Naive thymus-derived CD8-positive, alpha-beta T cell (primary cell): ENCODE data around the gene COG4. TPM values are rescaled to one million over a fixed set of nuclear protein-coding genes. Genes with fewer than 3 reads are reported as not detected.
A peak's percentile ranks its signal among the peaks of the same experiment; 100 is the strongest.

ENCODE experiments used
- ATAC-seq, 2 donors: fragments of 150-1000 bp; cut with Tn5 transposase in 1 of 2; sonication (Bioruptor Pico), chemical (Tn5 transposase) in 1 of 2; 1 replicate in 1 of 2; 2 replicates in 1 of 2; pipeline ENCODE4 v1.10.0; 2021; ENCODE audit warnings: mild to moderate bottlenecking in 2 of 2, moderate library complexity in 2 of 2
- POLR2A ChIA-PET: fragments of 350-600 bp; sonication (Branson Sonifier 250); formaldehyde crosslinking; loops from one replicate; lab custom pipeline; 2021; ENCODE audit warnings: antibody characterized with exemption; lab: Charles Lee
- DNase-seq, 10 donors: peaks; one replicate each; pipeline versions ENCODE4 v3.0.0 to v3.0.0-alpha.2; 2020 to 2022
- H3K27ac Mint-ChIP-seq, 10 donors: one replicate each; pipeline ENCODE4 v1.8.0; 2020 to 2022; ENCODE audit warnings: mild to moderate bottlenecking in 10 of 10, mixed read lengths in 10 of 10, moderate library complexity in 4 of 10, inconsistent platforms in 1 of 10
- H3K27me3 Mint-ChIP-seq, 5 donors: one replicate each; pipeline ENCODE4 v1.8.0; 2021 to 2022; ENCODE audit warnings: mixed read lengths in 5 of 5
- H3K36me3 Mint-ChIP-seq, 3 donors: one replicate each; pipeline ENCODE4 v1.8.0; 2020 to 2022; ENCODE audit warnings: mixed read lengths in 3 of 3, mild to moderate bottlenecking in 2 of 3, inconsistent platforms in 1 of 3
- H3K4me1 Mint-ChIP-seq, 4 donors: one replicate each; pipeline ENCODE4 v1.8.0; 2021 to 2022; ENCODE audit warnings: mixed read lengths in 4 of 4
- H3K4me3 Mint-ChIP-seq, 10 donors: one replicate each; pipeline ENCODE4 v1.8.0; 2020 to 2022; ENCODE audit warnings: mild to moderate bottlenecking in 10 of 10, mixed read lengths in 10 of 10, moderate library complexity in 6 of 10, inconsistent platforms in 1 of 10
- H3K9me3 Mint-ChIP-seq, 9 donors: one replicate each; pipeline ENCODE4 v1.8.0; 2020 to 2022; ENCODE audit warnings: mixed read lengths in 9 of 9, mild to moderate bottlenecking in 3 of 9, inconsistent platforms in 1 of 9, moderate library complexity in 1 of 9
- polyA plus RNA-seq, 3 donors: library from polyadenylated mRNA; unstranded; fragments of 300-500 nt; fragmentation: Illumina TruSeq; gene quantifications; one replicate each; pipeline ENCODE4 v1.2.3, GENCODE V29; 2021
- total RNA-seq, 8 experiments: library from RNA in 2 of 8; stranded (reverse) in 2 of 8; gene quantifications; one replicate each; pipeline ENCODE4 v1.2.3 and lab custom pipeline; 2021 to 2026

COG4 gene
- total and polyA plus RNA-seq, 5 experiments from 2014 or later = 52.4 to 58.6 (median 57.4) TPM

DNA sequence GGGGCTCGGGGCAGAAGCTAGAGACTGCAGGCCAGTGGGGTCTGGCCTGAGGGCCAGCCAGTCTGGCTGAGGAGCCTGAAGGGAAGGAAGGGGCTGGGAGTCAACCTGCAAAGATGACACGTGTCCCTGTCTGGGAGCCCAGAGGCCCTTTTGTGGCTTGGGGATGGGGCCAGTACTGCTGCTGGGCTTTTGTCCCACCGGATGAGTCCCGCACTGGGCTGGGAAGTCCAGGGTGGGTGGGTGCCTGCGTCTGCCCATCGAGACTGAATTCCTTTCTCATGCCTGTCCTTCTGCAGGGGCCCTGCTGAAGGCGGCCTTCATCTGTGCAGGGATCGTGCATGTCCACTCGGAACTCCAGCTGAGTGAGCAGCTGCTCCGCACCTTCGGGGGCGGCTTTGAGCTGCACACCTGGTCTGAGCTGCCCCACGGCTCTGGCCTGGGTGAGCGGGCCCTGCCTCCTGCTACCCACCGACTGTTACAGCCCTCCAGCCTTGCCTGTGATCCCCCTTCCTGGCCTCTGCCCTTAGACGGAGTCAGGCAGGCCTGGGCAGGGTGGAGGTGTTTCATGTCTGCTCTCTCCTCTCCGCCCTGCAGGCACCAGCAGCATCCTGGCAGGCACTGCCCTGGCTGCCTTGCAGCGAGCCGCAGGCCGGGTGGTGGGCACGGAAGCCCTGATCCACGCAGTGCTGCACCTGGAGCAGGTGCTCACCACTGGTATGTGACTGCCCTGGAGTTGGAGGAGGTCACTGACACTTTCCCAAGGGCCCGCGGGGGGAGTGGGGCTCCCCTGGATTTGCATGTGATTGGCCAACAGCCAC is 48.1 kb downstream of the COG4 start:
- DNase-seq = no peak
- Mint-ChIP-seq H3K9me3 (no peaks in the 10 kb centered on the region), H3K36me3 (peaks cover 0 to 10% (median 0%) of the 10 kb centered on the region in 3 donors), H3K27me3 (no peaks in the 10 kb centered on the region), H3K27ac (no peak overlapping the region), H3K4me3 (no peak overlapping the region), H3K4me1 (peaks cover 0 to 5% (median 2%) of the 10 kb centered on the region in 4 donors)
- POLR2A ChIA-PET = no interaction called here
- no peak for ATAC-seq

DNA sequence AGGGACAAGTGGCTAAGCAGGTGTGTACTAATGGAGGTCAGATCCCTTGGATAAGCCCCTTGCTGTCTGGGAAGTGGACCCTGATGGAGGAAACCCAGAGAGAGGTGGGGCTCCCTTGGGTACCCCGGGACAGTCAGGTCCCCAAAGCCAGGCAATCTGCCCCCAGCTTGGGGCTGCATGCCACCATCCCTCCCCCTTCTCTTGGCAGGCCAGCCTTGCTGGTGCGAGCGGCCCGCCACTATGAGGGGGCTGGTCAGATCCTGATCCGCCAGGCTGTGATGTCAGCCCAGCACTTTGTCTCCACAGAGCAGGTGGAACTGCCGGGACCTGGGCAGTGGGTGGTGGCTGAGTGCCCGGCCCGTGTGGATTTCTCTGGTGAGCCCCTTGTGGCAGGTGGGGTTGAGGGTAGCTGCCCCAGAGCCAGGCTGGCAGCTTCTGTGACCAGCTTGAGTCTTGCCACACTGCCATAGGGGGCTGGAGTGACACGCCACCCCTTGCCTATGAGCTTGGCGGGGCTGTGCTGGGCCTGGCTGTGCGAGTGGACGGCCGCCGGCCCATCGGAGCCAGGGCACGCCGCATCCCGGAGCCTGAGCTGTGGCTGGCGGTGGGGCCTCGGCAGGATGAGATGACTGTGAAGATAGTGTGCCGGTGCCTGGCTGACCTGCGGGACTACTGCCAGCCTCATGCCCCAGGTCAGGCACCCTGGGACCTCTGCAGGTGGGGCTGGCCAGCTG is 48.9 kb downstream of the COG4 start:
- H3K27me3 Mint-ChIP-seq = no peaks in the 10 kb centered on the region
- DNase-seq (no peak), ATAC-seq (no peak)
- H3K4me1 Mint-ChIP-seq = peaks cover 0 to 5% (median 2%) of the 10 kb centered on the region in 4 donors
- no peak overlapping the region for H3K4me3 Mint-ChIP-seq
- H3K9me3 Mint-ChIP-seq = no peaks in the 10 kb centered on the region
- no peak overlapping the region for H3K27ac Mint-ChIP-seq
- peaks cover 0 to 7% (median 0%) of the 10 kb centered on the region in 3 donors for H3K36me3 Mint-ChIP-seq
- POLR2A ChIA-PET = no interaction called here

GRCh38 chr16:70473446-70474319 is 49.7 kb downstream of the COG4 start:
- H3K27me3 Mint-ChIP-seq = no peaks in the 10 kb centered on the region
- peaks cover 0 to 6% (median under 1%) of the 10 kb centered on the region in 4 donors for H3K4me1 Mint-ChIP-seq
- ATAC-seq (no peak), DNase-seq (no peak)
- peak overlapping the region in 2 of 10 donors; percentile 40 to 60 for H3K27ac Mint-ChIP-seq
- POLR2A ChIA-PET = no interaction called here
- no peaks in the 10 kb centered on the region for H3K9me3 Mint-ChIP-seq
- H3K36me3 Mint-ChIP-seq = peaks cover 0 to 10% (median 0%) of the 10 kb centered on the region in 3 donors
- no peak overlapping the region for H3K4me3 Mint-ChIP-seq

- POLR2A ChIA-PET = interaction anchor here (0.6 kb wide), 1 partner anchor 103 kb away, joined by 7 read pairs; no protein-coding TSS in a partner anchor
- Mint-ChIP-seq H3K27me3 (no peaks in the 10 kb centered on the region), H3K4me1 (peaks cover 0 to 4% (median 0%) of the 10 kb centered on the region in 4 donors), H3K9me3 (no peaks in the 10 kb centered on the region), H3K4me3 (no peak overlapping the region), H3K27ac (no peak overlapping the region), H3K36me3 (peaks cover 0 to 10% (median 0%) of the 10 kb centered on the region in 3 donors)
- DNase-seq = no peak
- no peak for ATAC-seq
Measured at GRCh38 chr16:70472786-70473433, 50.4 kb downstream of the COG4 start.

GRCh38 chr16:70470927-70471341 is 52.4 kb downstream of the COG4 start:
- DNase-seq (no peak), ATAC-seq (no peak)
- Mint-ChIP-seq H3K27ac (peak overlapping the region in 1 of 10 donors; percentile 71), H3K4me3 (no peak overlapping the region), H3K27me3 (no peaks in the 10 kb centered on the region), H3K4me1 (peaks cover 0 to 5% (median 0%) of the 10 kb centered on the region in 4 donors), H3K36me3 (peaks cover 0 to 11% (median 0%) of the 10 kb centered on the region in 3 donors), H3K9me3 (no peaks in the 10 kb centered on the region)
- POLR2A ChIA-PET = interaction anchor here (1.1 kb wide), 1 partner anchor 12 kb away, joined by 8 read pairs; no protein-coding TSS in a partner anchor

- no peaks in the 10 kb centered on the region for H3K27me3 Mint-ChIP-seq
- peak overlapping the region in 2 of 10 donors; percentile 71 to 86 for H3K27ac Mint-ChIP-seq
- peaks cover 0 to 12% (median 0%) of the 10 kb centered on the region in 3 donors for H3K36me3 Mint-ChIP-seq
- ATAC-seq (no peak), DNase-seq (no peak)
- peaks cover 0 to 5% (median 0%) of the 10 kb centered on the region in 4 donors for H3K4me1 Mint-ChIP-seq
- no peak overlapping the region for H3K4me3 Mint-ChIP-seq
- POLR2A ChIA-PET = interaction anchor here (1.1 kb wide), 1 partner anchor 11 kb away, joined by 8 read pairs; no protein-coding TSS in a partner anchor
- no peaks in the 10 kb centered on the region for H3K9me3 Mint-ChIP-seq
Measured at GRCh38 chr16:70470141-70470926, 53.0 kb downstream of the COG4 start.

DNA sequence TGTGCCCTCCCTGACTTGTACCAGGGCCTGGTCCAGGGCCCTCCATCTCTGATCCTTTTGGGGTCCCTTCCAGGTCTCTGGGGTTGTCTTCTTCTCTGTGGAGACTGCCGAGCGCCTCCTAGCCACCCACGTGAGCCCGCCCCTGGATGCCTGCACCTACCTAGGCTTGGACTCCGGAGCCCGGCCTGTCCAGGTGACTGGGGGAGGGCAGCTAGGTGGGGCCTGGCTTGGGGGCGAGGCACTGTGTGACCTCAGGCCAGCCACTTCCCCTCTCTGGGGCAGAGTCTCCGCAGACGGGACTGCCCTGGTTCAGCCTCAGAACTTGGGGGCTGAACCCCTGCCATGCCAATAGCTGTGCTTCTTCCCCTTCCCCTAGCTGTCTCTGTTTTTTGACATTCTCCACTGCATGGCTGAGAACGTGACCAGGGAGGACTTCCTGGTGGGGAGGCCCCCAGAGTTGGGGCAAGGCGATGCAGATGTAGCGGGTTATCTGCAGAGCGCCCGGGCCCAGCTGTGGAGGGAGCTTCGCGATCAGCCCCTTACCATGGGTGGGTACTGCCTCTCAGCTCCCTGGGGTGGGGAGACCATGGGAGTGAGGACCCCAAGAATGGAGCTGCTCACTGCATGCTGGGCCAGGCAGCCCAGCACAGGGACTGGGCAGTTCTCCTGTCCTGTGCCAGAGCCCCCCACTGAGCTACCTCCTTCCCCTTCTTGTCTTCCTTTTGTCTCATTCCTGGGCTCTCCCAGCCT is 54.4 kb downstream of the COG4 start:
- H3K9me3 Mint-ChIP-seq = no peaks in the 10 kb centered on the region
- POLR2A ChIA-PET = interaction anchor here (1.1 kb wide), 1 partner anchor 104 kb away, joined by 3 read pairs; no protein-coding TSS in a partner anchor
- H3K36me3 Mint-ChIP-seq = peaks cover 0 to 21% (median 0%) of the 10 kb centered on the region in 3 donors
- H3K4me3 Mint-ChIP-seq = no peak overlapping the region
- DNase-seq (no peak), ATAC-seq (no peak)
- peak overlapping the region in 2 of 10 donors; percentile 55 to 70 for H3K27ac Mint-ChIP-seq
- H3K27me3 Mint-ChIP-seq = no peaks in the 10 kb centered on the region
- peaks cover 0 to 5% (median 0%) of the 10 kb centered on the region in 4 donors for H3K4me1 Mint-ChIP-seq

DNA sequence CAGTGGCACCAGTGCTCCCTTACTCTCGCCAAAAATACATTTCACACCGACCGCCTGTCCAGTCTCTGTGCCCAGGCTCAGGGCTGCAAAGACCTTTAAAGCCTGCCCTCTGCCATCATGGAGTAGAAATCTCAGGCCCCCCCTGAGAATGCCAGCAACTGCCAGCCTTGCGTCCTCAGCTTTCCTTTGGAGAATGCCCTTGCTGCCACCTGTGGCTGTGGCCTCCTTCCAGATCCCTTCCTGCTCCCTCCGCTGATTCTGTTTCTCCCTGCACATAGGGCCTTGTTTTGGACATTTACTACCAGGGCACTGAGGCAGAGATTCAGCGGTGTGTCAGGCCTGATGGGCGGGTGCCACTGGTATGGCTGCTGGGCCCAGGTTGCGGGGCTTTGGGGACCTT is 55.7 kb downstream of the COG4 start:
- no peak overlapping the region for H3K4me3 Mint-ChIP-seq
- H3K27ac Mint-ChIP-seq = peak overlapping the region in 2 of 10 donors; percentile 4 to 44

DNA sequence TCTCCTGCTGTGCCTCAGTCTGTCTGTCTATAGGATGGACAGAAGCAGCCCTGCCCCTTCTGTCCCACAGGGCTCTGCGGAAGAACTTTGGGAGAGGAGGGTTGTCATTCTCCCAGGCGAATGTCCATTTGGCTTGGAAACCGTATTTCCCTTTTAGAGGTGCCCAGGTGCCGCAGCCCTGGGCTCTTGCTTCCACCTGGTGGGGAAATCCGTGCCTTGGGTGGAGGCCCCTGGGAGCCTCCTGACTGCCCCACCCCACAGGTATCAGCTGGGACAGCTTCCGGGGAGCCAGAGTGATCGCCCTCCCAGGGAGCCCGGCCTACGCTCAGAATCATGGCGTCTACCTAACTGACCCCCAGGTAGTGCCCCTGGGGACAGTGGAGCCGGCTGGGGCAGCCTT is 56.2 kb downstream of the COG4 start:
- ATAC-seq = no peak
- H3K4me1 Mint-ChIP-seq = peaks cover 0 to 5% (median 0%) of the 10 kb centered on the region in 4 donors
- H3K4me3 Mint-ChIP-seq = no peak overlapping the region
- POLR2A ChIA-PET = no interaction called here
- H3K36me3 Mint-ChIP-seq = peaks cover 0 to 24% (median 0%) of the 10 kb centered on the region in 3 donors
- DNase-seq = no peak
- H3K27ac Mint-ChIP-seq = no peak overlapping the region
- no peaks in the 10 kb centered on the region for H3K27me3 Mint-ChIP-seq
- H3K9me3 Mint-ChIP-seq = no peaks in the 10 kb centered on the region

More for the DNA sequence above, 55.7 kb downstream of the COG4 start:
- ATAC-seq = no peak
- no peaks in the 10 kb centered on the region for H3K27me3 Mint-ChIP-seq
- DNase-seq = no peak
- POLR2A ChIA-PET = interaction anchor here (0.6 kb wide), 1 partner anchor 82 kb away, joined by 5 read pairs; no protein-coding TSS in a partner anchor
- peaks cover 0 to 5% (median 0%) of the 10 kb centered on the region in 4 donors for H3K4me1 Mint-ChIP-seq
- H3K36me3 Mint-ChIP-seq = peaks cover 0 to 25% (median 0%) of the 10 kb centered on the region in 3 donors
- H3K9me3 Mint-ChIP-seq = no peaks in the 10 kb centered on the region

GRCh38 chr16:70466805-70467076 is 56.6 kb downstream of the COG4 start:
- Mint-ChIP-seq H3K27me3 (no peaks in the 10 kb centered on the region), H3K9me3 (no peaks in the 10 kb centered on the region), H3K4me3 (no peak overlapping the region), H3K4me1 (peaks cover 0 to 5% (median 0%) of the 10 kb centered on the region in 4 donors), H3K36me3 (peaks cover 0 to 24% (median 0%) of the 10 kb centered on the region in 3 donors), H3K27ac (no peak overlapping the region)
- POLR2A ChIA-PET = no interaction called here
- no peak for DNase-seq
- ATAC-seq = no peak
